ENCODE measurements around the gene GLCE.

- no peak for TF ChIP-seq CTCF (IDR thresholded peaks at IDR 0.05)
- no peak for TF ChIP-seq POLR2AphosphoS5 (IDR thresholded peaks at IDR 0.05)
These were observed 40.6 kb upstream of the GLCE start for GRCh38 chr15:69119683-69120395.
